ENCODE results near the gene NFKBIB. TPM values are rescaled to one million over a fixed set of nuclear protein-coding genes. Genes with fewer than 3 reads are reported as not detected.

NFKBIB gene
- total and polyA plus RNA-seq, 2 of the 13 experiments (the other 11 are each of a cell fraction or from before 2014, with no cell fraction given): 8.6 to 14.9 TPM

DNA sequence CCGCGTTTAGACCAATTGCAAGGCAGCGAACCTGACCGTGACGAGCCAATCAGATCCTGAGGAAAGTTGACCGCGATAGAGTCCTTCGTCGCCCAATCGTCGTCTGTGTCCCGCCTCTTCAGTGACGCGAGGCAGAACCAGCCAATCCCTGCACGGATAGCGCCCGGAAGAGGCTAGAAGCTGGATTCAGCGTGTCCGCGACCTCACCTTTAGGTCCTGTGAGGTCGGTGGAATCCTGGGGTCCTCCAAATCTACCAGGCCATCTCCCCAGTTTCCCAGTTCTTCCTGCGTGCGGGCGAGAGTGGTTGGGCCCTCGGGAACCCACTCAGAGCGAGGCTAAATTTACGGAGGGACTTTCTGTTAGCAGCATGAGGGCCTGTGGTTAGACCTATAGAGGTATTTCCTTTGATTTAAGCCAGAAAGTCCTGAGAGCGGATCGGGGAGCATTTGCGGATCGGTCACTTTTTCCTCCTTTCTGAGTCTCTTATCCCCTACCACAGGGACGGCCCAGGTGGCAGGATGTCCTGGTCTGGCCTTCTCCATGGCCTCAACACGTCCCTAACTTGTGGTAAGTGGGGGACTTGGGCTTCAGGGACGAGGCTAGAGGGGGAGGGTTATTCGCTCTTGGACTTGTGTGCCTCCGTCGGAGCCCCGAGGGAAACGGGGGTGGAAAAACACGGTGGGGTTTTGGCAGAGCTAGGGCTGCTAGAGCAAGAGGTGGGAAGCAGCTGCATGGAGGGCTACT, 31.2 kb downstream of the NFKBIB start, which contains the start of gene MRPS12 (continued):
- TF ChIP-seq ZNF496 (CRISPR knock-in tag; IDR thresholded peaks at IDR 0.05; ENCODE audit: insufficient replicate concordance) (no peak), HMG20A (CRISPR knock-in tag; IDR thresholded peaks at IDR 0.05; ENCODE audit: borderline replicate concordance) (no peak), POLR2AphosphoS2 (IDR thresholded peaks at IDR 0.05; ENCODE audit: low read depth, low read length) (no peak), ZNF350 (CRISPR knock-in tag; IDR thresholded peaks at IDR 0.05; ENCODE audit: borderline replicate concordance, low read depth) (no peak; the same call in none of the 2 replicates), ZNF460 (CRISPR knock-in tag; IDR thresholded peaks at IDR 0.05; ENCODE audit: borderline replicate concordance) (no peak), SUZ12 (IDR thresholded peaks at IDR 0.05; ENCODE audit: low read depth, low read length) (no peak), ZFP36L1 (CRISPR knock-in tag; IDR thresholded peaks at IDR 0.05) (no peak), ZNF329 (CRISPR knock-in tag; IDR thresholded peaks at IDR 0.05; ENCODE audit: low read depth) (no peak), KDM1A (CRISPR knock-in tag; IDR thresholded peaks at IDR 0.05) (no peak), ZNF335 (CRISPR knock-in tag; IDR thresholded peaks at IDR 0.05) (0 out of 2 replicates have a peak, but pooled peaks have one; percentile 32)
- TF ChIP-seq, protein P1, sequence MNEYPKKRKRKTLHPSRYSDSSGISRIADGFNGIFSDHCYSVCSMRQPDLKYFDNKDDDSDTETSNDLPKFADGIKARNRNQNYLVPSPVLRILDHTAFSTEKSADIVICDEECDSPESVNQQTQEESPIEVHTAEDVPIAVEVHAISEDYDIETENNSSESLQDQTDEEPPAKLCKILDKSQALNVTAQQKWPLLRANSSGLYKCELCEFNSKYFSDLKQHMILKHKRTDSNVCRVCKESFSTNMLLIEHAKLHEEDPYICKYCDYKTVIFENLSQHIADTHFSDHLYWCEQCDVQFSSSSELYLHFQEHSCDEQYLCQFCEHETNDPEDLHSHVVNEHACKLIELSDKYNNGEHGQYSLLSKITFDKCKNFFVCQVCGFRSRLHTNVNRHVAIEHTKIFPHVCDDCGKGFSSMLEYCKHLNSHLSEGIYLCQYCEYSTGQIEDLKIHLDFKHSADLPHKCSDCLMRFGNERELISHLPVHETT (CRISPR knock-in tag; conservative IDR thresholded peaks at IDR 0.05): no peak; the same call in 1 of the 2 replicates
- TF ChIP-seq, protein P2, sequence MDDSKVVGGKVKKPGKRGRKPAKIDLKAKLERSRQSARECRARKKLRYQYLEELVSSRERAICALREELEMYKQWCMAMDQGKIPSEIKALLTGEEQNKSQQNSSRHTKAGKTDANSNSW (CRISPR knock-in tag; IDR thresholded peaks at IDR 0.05; ENCODE audit: borderline replicate concordance): no peak
- TF ChIP-seq, protein P3, sequence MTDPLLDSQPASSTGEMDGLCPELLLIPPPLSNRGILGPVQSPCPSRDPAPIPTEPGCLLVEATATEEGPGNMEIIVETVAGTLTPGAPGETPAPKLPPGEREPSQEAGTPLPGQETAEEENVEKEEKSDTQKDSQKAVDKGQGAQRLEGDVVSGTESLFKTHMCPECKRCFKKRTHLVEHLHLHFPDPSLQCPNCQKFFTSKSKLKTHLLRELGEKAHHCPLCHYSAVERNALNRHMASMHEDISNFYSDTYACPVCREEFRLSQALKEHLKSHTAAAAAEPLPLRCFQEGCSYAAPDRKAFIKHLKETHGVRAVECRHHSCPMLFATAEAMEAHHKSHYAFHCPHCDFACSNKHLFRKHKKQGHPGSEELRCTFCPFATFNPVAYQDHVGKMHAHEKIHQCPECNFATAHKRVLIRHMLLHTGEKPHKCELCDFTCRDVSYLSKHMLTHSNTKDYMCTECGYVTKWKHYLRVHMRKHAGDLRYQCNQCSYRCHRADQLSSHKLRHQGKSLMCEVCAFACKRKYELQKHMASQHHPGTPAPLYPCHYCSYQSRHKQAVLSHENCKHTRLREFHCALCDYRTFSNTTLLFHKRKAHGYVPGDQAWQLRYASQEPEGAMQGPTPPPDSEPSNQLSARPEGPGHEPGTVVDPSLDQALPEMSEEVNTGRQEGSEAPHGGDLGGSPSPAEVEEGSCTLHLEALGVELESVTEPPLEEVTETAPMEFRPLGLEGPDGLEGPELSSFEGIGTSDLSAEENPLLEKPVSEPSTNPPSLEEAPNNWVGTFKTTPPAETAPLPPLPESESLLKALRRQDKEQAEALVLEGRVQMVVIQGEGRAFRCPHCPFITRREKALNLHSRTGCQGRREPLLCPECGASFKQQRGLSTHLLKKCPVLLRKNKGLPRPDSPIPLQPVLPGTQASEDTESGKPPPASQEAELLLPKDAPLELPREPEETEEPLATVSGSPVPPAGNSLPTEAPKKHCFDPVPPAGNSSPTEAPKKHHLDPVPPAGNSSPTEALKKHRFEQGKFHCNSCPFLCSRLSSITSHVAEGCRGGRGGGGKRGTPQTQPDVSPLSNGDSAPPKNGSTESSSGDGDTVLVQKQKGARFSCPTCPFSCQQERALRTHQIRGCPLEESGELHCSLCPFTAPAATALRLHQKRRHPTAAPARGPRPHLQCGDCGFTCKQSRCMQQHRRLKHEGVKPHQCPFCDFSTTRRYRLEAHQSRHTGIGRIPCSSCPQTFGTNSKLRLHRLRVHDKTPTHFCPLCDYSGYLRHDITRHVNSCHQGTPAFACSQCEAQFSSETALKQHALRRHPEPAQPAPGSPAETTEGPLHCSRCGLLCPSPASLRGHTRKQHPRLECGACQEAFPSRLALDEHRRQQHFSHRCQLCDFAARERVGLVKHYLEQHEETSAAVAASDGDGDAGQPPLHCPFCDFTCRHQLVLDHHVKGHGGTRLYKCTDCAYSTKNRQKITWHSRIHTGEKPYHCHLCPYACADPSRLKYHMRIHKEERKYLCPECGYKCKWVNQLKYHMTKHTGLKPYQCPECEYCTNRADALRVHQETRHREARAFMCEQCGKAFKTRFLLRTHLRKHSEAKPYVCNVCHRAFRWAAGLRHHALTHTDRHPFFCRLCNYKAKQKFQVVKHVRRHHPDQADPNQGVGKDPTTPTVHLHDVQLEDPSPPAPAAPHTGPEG (CRISPR knock-in tag; IDR thresholded peaks at IDR 0.05): no peak; the same call in 1 of the 2 replicates
- TF ChIP-seq, protein P4, sequence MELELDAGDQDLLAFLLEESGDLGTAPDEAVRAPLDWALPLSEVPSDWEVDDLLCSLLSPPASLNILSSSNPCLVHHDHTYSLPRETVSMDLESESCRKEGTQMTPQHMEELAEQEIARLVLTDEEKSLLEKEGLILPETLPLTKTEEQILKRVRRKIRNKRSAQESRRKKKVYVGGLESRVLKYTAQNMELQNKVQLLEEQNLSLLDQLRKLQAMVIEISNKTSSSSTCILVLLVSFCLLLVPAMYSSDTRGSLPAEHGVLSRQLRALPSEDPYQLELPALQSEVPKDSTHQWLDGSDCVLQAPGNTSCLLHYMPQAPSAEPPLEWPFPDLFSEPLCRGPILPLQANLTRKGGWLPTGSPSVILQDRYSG (CRISPR knock-in tag; IDR thresholded peaks at IDR 0.05): no peak
- TF ChIP-seq, protein P5, sequence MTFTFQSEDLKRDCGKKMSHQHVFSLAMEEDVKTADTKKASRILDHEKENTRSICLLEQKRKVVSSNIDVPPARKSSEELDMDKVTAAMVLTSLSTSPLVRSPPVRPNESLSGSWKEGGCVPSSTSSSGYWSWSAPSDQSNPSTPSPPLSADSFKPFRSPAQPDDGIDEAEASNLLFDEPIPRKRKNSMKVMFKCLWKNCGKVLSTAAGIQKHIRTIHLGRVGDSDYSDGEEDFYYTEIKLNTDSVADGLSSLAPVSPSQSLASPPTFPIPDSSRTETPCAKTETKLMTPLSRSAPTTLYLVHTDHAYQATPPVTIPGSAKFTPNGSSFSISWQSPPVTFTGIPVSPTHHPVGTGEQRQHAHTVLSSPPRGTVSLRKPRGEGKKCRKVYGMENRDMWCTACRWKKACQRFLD (CRISPR knock-in tag; IDR thresholded peaks at IDR 0.05; ENCODE audit: borderline replicate concordance): peak; percentile 85; the same call in 1 of the 2 replicates
